SK-N-SH treated with all-trans-retinoic acid at 6 μM for 48 hours (cell line): ENCODE data around the gene GRHL1.

Source experiments
- ARNTL ChIP-seq: fragments of 450-650 bp; formaldehyde crosslinking; IDR thresholded peaks from 2 replicates; pipeline ENCODE4 v1.5.0; 2020; ENCODE audit warnings: low read depth, mild to moderate bottlenecking, moderate library complexity, borderline replicate concordance
- CREB5 ChIP-seq: fragments of 250-450 bp; sonication (Bioruptor Pico); IDR thresholded peaks from 2 replicates; pipeline ENCODE4 v1.5.1; 2020; ENCODE audit warnings: low read depth, mild to moderate bottlenecking, moderate library complexity
- CSRNP3 ChIP-seq: fragments of 250-450 bp; sonication (Bioruptor Pico); IDR thresholded peaks from 2 replicates; pipeline ENCODE4 v1.5.1; 2021; ENCODE audit warnings: mild to moderate bottlenecking, moderate library complexity
- ESRRG ChIP-seq: fragments of 250-450 bp; sonication (Bioruptor Pico); IDR thresholded peaks from 2 replicates; pipeline ENCODE4 v1.6.1; 2021; ENCODE audit warnings: mild to moderate bottlenecking
- OSR1 ChIP-seq: fragments of 250-450 bp; sonication (Bioruptor Pico); IDR thresholded peaks from 2 replicates; pipeline ENCODE4 v1.8.0; 2022; ENCODE audit warnings: moderate library complexity, mild to moderate bottlenecking, inconsistent platforms
- SNAI2 ChIP-seq: fragments of 250-450 bp; sonication (Bioruptor Pico); IDR thresholded peaks from 2 replicates; pipeline ENCODE4 v1.5.0; 2020; ENCODE audit warnings: mild to moderate bottlenecking, moderate library complexity
- TOX ChIP-seq: fragments of 250-450 bp; sonication (Bioruptor Pico); IDR thresholded peaks from 2 replicates; pipeline ENCODE4 v1.8.0; 2021; ENCODE audit warnings: mild to moderate bottlenecking, moderate library complexity, borderline replicate concordance
- ZFP3 ChIP-seq: fragments of 250-450 bp; sonication (Bioruptor Pico); IDR thresholded peaks from 2 replicates; pipeline ENCODE4 v1.5.0; 2020; ENCODE audit warnings: mild to moderate bottlenecking, moderate library complexity
- ZNF565 ChIP-seq: fragments of 450-650 bp; formaldehyde crosslinking; conservative IDR thresholded peaks from 2 replicates; pipeline ENCODE4 v1.5.0; 2020; ENCODE audit warnings: low read depth, mild to moderate bottlenecking, moderate library complexity
- ZNF70 ChIP-seq: fragments of 450-650 bp; formaldehyde crosslinking; IDR thresholded peaks from 2 replicates; pipeline ENCODE4 v1.5.0; 2020; ENCODE audit warnings: mild to moderate bottlenecking, moderate library complexity
- TF ChIP-seq, protein P1 (sequence below): fragments of 250-450 bp; sonication (Bioruptor Pico); IDR thresholded peaks from 2 replicates; pipeline ENCODE4 v1.8.0; 2020; ENCODE audit warnings: mild to moderate bottlenecking, moderate library complexity, borderline replicate concordance
- TF ChIP-seq, protein P2 (sequence below): fragments of 250-450 bp; sonication (Bioruptor Pico); IDR thresholded peaks from 2 replicates; pipeline ENCODE4 v1.5.0; 2020; ENCODE audit warnings: mild to moderate bottlenecking, moderate library complexity

- TF ChIP-seq TOX (CRISPR knock-in tag) (no peak), ARNTL (CRISPR knock-in tag) (no peak), ZFP3 (no peak), ZNF70 (CRISPR knock-in tag) (no peak), ESRRG (CRISPR knock-in tag) (no peak), CREB5 (CRISPR knock-in tag) (no peak), SNAI2 (CRISPR knock-in tag) (no peak), CSRNP3 (CRISPR knock-in tag) (no peak), OSR1 (CRISPR knock-in tag) (no peak), ZNF565 (CRISPR knock-in tag) (no peak)
- TF ChIP-seq, protein P1, sequence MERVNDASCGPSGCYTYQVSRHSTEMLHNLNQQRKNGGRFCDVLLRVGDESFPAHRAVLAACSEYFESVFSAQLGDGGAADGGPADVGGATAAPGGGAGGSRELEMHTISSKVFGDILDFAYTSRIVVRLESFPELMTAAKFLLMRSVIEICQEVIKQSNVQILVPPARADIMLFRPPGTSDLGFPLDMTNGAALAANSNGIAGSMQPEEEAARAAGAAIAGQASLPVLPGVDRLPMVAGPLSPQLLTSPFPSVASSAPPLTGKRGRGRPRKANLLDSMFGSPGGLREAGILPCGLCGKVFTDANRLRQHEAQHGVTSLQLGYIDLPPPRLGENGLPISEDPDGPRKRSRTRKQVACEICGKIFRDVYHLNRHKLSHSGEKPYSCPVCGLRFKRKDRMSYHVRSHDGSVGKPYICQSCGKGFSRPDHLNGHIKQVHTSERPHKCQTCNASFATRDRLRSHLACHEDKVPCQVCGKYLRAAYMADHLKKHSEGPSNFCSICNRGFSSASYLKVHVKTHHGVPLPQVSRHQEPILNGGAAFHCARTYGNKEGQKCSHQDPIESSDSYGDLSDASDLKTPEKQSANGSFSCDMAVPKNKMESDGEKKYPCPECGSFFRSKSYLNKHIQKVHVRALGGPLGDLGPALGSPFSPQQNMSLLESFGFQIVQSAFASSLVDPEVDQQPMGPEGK (CRISPR knock-in tag) = no peak
- TF ChIP-seq, protein P2, sequence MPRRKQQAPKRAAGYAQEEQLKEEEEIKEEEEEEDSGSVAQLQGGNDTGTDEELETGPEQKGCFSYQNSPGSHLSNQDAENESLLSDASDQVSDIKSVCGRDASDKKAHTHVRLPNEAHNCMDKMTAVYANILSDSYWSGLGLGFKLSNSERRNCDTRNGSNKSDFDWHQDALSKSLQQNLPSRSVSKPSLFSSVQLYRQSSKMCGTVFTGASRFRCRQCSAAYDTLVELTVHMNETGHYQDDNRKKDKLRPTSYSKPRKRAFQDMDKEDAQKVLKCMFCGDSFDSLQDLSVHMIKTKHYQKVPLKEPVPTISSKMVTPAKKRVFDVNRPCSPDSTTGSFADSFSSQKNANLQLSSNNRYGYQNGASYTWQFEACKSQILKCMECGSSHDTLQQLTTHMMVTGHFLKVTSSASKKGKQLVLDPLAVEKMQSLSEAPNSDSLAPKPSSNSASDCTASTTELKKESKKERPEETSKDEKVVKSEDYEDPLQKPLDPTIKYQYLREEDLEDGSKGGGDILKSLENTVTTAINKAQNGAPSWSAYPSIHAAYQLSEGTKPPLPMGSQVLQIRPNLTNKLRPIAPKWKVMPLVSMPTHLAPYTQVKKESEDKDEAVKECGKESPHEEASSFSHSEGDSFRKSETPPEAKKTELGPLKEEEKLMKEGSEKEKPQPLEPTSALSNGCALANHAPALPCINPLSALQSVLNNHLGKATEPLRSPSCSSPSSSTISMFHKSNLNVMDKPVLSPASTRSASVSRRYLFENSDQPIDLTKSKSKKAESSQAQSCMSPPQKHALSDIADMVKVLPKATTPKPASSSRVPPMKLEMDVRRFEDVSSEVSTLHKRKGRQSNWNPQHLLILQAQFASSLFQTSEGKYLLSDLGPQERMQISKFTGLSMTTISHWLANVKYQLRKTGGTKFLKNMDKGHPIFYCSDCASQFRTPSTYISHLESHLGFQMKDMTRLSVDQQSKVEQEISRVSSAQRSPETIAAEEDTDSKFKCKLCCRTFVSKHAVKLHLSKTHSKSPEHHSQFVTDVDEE (CRISPR knock-in tag) = no peak
Observed at GRCh38 chr2:9983401-9984216, 32.1 kb downstream of the GRHL1 start.
